HG03469 (cell line): ENCODE data around the gene MROH8.
"Not testable (repeated sequence)": the region's sequence is repeated elsewhere in the genome, so short reads cannot be mapped to it uniquely, and the experiment has no call there.

Source experiments
- ATAC-seq: cut with Tn5 transposase; IDR thresholded peaks from one replicate; pipeline ENCODE4 v1.9.1; 2021; ENCODE audit warnings: mild to moderate bottlenecking, moderate library complexity, moderate number of reproducible peaks; ENCODE audit not compliant: unreplicated experiment

MROH8 gene

DNA sequence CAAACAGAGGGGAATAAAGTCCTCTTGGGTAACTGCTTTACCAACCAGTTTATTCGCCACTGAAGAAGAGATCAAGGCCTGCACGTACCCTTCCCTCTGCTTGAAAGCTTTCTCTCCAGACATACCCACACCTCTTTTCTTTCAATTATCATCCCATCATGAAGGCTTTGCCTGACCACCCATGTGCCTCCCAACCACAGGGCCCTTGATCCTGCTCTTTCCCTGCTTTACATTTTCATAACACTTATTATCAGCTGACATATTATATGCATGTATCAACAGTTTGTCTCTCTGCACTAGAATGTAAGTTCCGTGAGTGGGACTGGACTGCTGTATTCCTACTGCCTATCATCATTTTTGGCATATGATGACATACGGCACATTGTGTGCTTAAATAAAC, 21.1 kb downstream of the MROH8 start:
- no peak for ATAC-seq

DNA sequence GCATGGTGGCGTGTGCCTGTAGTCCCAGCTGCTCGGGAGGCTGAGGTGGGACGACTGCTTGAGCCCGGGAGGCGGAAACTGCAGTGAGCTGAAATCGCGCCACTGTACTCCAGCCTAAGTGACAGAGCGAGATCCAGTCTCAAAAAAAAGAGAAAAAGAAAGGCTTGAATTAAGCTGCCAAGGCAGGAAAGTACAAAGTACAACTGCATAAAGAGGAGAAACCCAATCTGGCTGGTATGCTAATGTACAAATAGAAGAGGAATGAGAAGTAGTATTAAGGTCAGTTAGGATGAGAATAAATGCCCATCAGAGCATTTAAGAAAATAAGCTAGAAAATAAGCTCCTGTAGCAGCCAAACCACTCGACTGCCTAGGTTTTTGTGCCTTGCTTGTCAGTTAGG, 23.4 kb downstream of the MROH8 start:
- no peak for ATAC-seq

DNA sequence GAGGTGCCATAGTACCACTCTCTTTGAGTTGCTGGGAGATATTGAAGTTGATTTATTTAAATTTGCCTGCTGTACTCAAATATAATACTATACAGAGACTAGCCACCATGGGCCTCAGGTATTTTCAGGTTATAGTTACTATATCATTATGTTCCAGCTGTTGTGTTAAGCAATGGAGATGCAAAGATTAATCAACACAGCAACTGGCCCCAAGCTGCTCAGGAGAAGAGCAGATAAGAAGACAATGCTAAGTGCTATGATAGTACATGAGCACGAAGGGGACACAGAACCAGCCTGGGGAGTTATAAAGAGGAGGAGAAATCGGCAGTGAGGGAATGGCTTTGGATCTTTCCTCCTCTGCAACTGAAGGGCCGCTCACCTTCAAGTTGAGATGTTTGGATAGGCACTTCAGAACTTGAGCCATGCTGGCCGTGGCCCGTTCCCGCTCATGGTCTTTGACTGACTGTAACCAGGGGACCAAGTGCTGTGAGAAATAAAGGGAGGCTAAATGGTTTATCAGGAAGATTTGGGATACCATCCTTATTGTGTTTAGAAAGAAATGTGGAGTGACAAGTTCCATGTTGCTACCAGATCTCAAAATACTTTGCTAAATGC, 24.6 kb downstream of the MROH8 start:
- ATAC-seq = no peak

DNA sequence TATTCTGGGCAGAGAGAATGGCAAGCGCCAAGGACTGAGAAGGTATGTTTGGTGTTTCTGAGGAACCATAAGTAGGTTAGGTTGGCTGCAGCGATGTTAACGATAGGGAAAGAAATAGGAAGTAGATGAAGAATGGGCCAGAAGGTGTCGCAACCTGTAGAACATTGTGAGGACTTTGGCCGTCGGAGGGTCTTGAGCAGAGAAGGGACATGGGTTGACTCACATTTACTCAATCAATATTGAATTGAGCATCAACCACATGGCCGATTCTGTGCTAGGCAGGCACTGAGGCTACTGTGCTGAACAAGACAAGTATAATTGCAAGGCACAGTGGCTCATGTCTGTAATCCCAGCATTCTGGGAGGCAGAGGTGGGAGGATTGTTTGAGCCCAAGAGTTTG, 27.1 kb downstream of the MROH8 start:
- ATAC-seq = no peak

DNA sequence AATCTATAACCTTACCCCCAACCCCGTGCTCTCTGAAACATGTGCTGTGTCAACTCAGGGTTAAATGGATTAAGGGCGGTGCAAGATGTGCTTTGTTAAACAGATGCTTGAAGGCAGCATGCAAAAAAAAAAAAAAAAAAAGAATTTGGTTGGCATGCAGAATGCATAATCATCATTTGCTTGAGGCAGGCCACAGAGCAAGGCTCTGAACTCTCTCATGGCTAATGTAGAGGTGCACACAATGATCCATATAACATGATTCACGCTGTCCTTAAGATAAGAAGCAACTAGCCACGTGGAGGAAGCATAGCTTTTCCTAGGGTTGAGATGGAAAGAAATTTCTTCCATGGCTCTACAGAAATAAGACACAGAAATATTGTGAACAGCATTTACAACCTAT, 27.8 kb downstream of the MROH8 start:
- no peak for ATAC-seq

DNA sequence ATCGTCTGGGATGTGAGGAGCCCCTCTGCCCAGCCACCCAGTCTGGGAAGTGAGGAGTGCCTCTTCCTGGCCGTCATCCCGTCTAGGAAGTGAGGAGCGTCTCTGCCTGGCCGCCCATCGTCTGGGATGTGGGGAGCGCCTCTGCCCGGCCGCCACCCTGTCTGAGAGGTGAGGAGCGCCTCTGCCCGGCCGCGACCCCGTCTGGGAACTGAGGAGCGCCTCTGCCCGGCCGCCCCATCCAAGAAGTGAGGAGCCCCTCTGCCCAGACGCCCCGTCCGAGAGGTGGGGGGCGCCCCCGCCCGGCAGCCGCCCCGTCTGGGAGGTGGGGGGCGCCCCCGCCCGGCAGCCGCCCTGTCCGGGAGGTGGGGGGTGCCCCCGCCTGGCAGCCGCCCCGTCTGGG, 28.5 kb downstream of the MROH8 start:
- not testable (repeated sequence) for ATAC-seq

DNA sequence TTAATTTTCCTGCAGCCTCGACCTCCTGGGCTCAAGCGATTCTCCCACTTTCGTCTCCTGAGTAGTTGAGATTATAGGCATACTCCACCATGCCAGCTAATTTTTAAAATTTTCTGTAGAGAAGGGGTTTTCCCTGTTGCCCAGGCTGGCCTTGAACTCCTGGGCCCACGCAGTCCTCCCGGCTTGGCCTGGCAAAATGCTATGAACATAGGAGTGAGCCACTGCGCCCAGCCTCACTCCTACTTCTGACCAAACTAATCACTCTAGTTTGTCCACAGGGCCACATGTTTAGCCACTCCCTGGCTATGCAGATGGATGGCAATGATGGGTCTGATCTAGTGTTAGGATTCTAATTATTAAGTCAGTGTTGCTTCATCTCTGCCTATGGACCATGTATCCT, 32.1 kb downstream of the MROH8 start:
- ATAC-seq = no peak

DNA sequence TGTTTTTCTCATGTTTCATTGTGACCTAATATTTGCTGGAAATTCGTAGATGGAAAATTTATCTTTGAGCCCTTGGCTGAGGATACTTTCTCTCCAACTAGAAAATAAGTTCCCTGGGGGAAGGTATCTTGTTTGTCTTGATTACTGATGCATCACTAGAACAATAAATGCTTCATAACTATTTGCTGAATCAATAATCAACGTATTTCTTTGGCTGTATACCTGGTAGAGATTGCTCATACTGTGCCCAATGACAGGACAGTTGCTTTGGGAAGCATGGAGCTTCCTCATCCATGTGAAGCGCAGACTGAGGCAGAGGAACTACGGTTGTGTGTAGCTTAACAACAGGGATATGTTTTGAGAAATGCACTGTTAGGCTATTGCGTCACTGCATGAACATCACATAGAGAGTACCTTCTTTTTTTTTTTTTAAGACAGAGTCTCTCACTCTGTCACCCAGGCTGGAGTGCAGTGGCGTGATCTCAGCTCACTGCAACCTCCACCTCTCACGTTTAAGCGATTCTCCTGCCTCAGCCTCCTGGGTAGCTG, 34.4 kb downstream of the MROH8 start:
- no peak for ATAC-seq

DNA sequence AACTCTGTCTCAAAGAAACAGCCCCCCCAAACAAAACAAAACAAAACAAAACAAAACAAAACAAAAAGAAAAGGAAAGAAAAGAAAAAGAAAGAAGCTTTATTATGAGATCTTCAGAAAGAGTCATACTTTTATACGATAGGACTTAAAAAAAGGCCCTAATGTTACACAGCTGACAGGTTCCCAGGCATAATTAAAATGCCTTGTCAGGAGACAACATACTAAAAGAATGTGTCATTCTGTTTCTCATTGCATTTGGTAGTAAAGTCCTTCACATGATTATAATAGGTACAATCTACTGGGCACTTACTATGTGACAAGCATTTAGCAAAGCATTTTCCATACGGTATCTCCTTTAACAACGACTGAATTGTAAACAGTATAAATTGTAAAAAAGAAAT, 36.6 kb downstream of the MROH8 start:
- ATAC-seq = no peak

DNA sequence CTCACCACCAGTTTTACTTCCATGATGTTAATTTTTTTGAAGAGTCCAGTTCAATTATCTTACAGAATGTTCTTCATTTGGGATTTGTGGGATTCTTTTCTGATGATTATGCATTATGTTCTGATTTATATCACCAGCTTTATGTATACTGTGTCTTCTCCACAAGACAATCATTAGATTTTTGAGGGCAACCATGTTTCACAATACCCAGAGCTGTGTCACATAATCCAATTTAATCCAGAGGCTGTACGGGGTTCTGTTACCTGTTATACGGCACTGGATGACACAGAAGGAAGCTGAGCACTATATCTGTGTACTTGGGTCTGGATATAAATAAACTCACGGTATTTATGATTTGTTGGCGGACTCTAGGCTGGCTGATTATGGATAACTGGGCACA, 41.8 kb downstream of the MROH8 start:
- ATAC-seq = no peak

DNA sequence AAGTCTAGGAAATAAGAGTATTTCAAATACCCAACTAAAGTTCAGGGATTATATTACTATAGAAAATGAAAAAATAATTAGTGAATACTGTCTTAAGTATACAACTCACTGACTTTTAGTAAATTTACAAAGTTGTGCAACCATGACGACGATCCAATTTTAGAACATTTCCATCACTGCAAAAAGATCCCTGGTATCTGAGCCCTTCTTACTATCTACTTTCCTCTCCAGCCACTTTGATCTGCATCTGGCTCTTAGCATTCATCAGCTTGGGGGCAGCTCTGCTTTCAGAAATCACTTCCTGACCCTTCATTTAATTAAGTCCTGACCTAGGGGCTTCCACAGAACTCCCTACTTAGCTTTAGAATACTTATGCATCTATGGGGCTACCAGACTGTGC, 45.4 kb downstream of the MROH8 start:
- no peak for ATAC-seq

DNA sequence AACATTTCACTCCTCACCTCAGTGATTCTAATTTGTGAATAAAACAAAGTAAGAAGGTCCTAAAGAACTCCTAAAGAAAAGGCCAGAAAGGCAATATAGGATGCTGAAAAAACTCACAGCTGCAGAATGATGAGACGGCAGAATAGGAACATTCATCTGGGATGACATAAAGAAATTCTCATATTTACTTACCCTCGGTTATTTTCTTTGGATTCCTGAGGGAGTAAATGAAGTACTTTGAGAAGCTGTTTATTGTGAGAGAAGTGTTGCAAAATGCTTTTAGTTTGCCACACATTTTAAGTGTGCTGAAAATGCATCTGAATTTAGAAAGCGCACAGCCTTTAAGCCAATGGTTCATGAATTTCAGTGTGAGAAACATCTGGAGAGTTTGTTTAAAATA, 47.9 kb downstream of the MROH8 start:
- ATAC-seq = no peak

DNA sequence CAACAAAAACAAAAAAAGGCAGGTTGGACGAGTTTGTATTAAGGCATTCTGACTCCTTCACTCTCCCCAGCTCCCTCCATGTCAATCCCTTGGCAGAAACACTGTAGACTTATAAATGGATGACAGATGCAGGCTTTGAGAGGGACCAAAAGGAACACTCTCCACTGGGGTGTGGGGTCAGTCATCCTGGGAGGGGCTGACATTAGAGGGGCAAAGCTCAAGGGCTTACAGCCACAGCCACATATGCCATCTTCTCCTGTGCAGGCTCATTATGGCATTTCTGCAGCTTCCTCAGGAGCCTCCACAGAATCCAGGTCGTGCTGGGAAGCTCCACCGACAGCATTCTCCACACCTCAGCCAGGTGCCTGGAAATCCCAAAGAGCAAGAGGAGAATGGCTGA, 50.5 kb downstream of the MROH8 start:
- no peak for ATAC-seq

DNA sequence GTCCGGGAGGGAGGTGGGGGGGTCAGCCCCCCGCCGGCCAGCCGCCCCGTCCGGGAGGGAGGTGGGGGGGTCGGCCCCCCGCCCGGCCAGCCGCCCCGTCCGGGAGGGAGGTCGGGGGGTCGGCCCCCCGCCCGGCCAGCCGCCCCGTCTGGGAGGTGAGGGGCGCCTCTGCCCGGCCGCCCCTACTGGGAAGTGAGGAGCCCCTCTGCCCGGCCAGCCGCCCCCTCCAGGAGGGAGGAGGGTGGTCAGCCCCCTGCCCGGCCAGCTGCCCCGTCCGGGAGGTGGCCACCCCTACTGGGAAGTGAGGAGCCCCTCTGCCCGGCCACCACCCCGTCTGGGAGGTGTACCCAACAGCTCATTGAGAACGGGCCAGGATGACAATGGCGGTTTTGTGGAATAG, 53.1 kb downstream of the MROH8 start:
- ATAC-seq = not testable (repeated sequence)

DNA sequence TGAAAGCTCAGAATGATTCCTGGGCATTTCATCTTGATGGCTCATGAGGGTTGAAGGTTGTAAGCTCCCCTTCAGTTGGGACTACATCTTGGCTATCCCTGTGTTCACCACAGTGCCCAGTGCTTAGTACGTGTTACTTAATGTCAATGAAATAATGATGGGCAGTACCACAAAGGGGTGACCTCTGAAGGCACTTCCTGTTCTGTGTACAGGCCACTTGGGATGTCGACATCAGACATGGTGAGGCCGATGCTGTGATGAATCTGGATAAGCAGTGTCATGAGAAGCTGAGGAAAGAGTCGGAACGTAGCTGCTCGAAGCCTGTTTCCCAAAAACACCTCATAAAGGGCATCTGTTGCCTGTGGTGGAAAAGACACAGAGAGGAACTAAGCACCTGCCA, 55.9 kb downstream of the MROH8 start:
- ATAC-seq = no peak

DNA sequence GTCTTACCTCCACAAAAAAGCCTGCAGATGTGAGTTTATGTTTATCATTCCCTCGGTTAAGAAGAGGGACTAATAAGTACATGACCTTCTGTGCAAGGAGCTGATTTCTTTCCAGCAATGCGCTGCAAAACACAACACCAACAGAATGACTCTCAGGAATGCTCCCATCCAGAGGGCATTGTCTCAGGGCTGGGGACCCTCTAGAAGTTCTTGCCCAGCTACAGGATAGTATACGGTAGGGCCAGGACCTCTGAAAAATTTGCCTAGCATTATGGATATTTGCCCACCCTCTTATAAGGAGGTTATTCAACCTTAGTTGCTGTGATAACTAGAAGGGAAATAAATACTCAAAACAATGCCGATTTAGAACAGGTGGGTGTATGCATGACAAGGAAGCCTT, 58.9 kb downstream of the MROH8 start:
- ATAC-seq = no peak

DNA sequence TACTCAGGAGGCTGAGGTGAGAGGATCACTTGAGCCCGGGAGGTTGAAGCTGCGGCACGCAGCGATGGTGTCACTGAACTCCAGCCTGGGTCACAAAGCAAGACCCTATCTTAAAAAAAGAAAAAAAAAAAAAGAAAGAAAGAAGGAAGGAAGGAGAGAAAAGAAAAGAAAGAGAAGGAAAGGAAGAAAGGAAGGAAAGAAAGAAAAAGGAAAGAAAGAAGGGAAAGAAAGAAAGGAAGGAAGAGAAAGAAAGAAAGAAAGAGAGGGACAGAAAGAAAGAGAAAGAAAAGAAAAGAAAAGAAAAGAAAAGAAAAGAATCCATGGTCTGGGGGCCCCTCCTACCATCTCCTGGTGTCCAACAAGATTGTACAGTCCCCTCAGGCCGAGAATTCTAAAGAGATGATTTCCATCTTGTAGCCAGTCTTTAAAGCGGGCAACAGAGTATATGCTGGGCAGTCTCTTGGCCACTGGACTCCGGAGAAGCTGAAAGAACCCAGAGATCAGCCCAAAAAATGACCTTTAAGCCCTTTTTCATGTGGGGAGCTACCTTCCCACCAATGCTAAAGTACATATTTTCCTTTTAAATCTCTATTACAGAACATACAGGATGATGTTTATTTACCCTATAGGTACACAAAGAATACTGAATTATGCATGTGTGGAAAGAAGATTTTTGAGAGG, 59.9 kb downstream of the MROH8 start:
- no peak for ATAC-seq

DNA sequence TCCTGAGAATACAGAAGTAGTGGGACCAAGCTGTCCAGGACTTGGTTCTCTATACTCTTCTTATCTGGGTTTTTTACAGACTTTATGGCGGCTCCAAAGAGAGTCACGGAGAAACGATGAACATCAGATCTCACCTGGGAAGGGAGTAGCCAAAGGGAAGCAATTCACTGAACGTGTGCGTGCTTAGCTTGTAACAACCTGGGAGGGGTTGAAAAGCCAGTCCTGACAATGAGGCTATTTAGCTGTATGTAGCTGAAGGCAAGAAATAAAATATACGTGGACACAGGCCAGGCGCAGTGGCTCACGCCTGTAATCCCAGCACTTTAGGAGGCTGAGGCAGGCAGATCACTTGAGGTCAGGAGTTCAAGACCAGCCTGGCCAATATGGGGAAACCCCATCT, 65.3 kb downstream of the MROH8 start:
- ATAC-seq = no peak

DNA sequence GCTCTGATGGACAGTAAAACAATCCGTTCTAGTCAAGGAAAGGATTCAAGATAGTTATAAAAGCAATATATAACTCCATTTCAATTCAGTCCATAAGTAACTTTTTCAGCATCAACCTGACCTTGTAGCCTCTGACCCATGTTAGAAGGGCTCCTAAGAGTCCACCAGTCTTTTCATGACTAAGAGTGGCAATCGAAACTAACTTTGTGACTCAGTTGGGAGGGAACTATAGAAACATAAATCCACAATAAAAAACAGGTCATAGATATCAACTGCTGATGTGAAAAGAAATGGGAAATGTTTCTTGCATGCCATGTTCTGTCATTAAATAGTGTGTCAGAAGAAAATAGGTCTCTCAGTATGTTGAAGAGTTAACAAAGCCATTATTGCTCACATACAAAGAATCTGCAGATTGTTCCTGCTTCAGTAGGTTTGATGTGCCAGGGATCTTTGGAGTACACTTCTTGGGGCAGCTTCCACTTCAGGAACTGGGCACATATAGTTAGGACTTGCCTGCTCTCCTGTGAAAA, 67.4 kb downstream of the MROH8 start:
- ATAC-seq = no peak

DNA sequence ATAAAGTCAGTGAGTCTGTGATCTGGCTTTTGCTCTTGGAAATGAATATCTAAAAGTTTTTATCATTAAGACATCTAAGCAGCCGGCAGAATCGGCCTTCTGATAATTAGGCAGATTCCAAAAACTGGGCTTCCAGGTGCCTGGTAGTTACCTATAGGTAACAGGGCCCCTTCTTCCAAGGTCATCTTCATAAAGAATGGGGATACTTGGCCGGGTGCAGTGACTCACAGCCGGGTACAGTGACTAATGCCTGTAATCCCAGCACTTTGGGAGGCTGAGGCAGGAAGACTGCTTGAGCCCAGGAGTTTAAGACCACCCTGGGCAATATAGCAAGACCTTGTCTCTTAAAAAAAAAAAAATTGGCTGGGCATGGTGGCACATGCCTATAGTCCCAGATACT, 70.7 kb downstream of the MROH8 start:
- ATAC-seq = no peak

DNA sequence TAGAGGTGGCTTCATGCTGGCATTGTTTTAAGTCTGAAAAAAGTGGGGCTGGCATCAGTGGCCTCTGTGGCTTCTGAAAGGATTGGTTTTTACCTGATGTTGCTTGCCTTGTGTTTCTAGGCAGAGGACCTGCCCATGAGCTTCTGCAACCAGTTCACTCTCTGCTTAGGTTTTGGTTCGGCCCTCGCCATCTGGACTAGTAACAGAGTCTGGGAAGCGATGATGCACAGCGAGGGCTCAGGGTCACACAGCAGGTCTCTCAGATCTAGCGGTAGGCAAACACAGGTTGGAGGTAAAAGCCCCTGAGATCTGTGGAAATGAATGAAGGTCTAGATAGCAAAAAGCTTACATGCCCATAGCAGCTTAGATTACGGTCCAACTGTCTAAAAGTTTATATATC, 76.8 kb downstream of the MROH8 start:
- no peak for ATAC-seq

DNA sequence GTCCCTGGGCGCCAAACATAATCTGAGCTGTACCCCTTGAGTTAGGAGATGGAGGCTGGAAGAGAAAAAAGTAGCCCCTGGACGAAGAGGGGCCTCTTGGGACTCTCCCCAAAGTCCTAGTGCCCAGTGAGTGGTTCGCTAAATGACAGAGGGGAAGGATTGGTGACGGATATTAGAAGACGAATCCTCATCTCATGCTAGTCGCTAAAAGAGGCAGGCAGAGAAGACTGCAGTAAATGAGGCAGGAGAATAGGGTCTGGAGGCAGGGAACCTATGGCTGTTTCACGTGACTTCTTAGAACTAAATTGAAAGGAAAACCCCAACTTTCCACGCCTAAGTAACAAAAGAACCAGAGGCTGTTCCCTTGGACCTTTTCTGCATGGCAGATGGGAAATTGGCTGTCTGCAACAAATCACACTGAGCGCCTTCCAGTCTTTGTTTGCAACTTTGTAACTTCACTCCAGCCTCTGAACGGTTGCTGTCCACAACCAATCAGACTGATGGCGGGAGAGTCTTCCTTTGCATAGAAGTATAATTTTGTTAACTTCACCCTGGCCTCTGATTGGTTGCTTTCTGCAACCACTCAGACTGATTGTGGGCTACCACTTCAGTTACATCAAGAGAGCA, 82.8 kb downstream of the MROH8 start:
- no peak for ATAC-seq
